GM13977 (cell line): ENCODE measurements around the gene TMEM63B.

Experiments used
- DNase-seq: peaks from one replicate; pipeline ENCODE4 v3.0.0; 2012; ENCODE audit warnings: low spot score
- CTCF ChIP-seq: IDR thresholded peaks from 2 replicates; pipeline ENCODE4 v1.5.1; 2012; ENCODE audit warnings: mild to moderate bottlenecking, control low read depth; ENCODE audit not compliant: insufficient read depth; ENCODE audit errors: extremely low read depth, missing control alignments
- in situ Hi-C: fragments of 300-500 bp; cut with MboI; formaldehyde crosslinking; loops from one replicate; pipeline ENCODE4 v1.12.0; 2022; ENCODE audit warnings: low sequenced_read_pairs, low pct_unique_long_range_greater_than_20kb, mixed read lengths, inconsistent platforms; ENCODE audit not compliant: unreplicated experiment

Gene TMEM63B

GRCh38 chr6:44133003-44133931 is 5.9 kb downstream of the TMEM63B start:
- no peak for TF ChIP-seq CTCF
- no peak for DNase-seq
- in situ Hi-C loops = no loop called here

DNA sequence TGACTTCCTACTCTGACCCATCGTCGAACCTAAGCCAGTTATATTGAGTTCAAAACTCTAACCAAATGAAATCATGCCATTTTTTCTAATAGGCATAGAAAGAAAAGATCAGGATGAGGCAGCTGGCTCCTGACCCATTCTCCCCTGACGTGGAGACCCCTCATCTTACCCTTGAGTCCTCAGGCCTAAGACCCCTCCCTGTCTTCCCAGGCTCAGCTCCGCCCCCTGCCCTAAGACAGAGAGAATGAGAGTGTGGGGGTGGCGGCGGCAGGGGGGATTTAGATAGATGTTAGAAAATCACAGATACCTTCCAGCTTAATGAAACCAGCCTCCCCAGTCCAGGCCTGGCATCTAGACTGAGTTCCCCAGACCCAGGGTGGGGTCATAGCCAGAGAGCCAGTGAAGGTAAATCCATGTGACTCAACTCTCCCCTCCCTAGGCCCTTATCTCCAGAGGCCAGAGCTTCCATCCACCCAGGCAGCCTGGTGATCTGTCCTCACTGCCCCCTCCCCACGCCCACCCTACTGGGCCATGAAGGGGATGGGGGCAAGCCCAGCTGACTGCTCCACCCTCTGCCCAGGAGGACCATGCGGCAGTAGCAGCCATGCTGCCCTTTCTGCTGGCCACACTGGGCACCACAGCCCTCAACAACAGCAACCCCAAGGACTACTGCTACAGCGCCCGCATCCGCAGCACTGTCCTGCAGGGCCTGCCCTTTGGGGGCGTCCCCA is 6.8 kb downstream of the TMEM63B start:
- in situ Hi-C loops = no loop called here
- no peak for TF ChIP-seq CTCF
- no peak for DNase-seq

GRCh38 chr6:44135173-44135758 is 7.9 kb downstream of the TMEM63B start:
- DNase-seq = no peak
- in situ Hi-C loops = no loop called here
- TF ChIP-seq CTCF = no peak

- in situ Hi-C loops = no loop called here
- TF ChIP-seq CTCF = no peak
- no peak for DNase-seq
Observed at GRCh38 chr6:44135875-44136274, 8.5 kb downstream of the TMEM63B start.

DNA sequence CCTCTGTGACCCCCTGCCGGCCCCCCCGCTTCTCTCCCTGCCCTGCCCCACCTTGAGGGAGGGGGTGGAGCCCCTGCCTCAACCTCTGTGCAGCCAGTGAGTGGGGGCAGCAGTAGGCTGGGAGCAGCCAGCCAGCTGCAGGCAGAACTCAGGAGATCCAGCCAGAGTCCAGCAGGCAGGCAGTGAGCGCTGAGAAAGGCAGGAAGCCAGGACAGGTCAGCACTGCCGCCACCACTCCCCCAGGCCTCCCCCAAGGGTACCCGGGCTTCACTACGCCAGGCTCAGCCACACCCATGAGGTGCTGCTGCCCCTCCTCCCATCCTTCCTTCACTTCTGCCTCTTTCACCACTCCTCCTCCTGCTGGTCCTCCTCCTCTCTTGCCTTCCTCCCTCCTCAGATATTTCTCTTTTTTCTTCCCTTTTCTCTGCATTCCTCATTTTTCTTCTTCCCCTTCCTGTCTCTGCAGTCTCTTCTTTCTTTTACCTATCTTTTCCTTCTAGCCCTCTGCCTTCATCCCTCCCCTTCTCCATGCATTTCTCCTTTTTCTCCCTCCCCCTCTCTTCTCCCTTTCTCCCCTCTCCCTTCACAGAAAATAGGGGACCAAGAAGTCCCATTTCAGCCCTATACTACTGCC is 11.5 kb downstream of the TMEM63B start:
- in situ Hi-C loops = no loop called here
- no peak for DNase-seq
- no peak for TF ChIP-seq CTCF

DNA sequence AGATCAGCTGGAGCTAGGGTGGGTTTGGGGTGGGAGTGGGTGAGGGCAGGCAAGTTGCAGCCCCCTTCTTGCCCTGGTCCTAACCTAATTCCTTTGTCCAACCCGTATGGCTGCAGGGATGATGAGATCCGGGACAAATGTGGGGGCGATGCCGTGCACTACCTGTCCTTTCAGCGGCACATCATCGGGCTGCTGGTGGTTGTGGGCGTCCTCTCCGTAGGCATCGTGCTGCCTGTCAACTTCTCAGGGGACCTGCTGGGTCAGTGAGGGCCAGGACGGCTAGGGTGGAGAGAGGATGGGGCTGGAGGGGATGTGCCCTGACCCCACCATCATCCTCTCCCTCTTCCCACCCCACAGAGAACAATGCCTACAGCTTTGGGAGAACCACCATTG is 12.0 kb downstream of the TMEM63B start:
- DNase-seq = no peak
- in situ Hi-C loops = no loop called here
- TF ChIP-seq CTCF = no peak
